OCI-LY1 (cell line): ENCODE results near the gene DCLK1.

ENCODE experiments used
- H2AFZ ChIP-seq: fragments of 200-600 bp; sonication (generic), shearing (Covaris generic); 2 replicates; pipeline ENCODE4 v1.6.0; 2014; ENCODE audit warnings: antibody characterized with exemption, mild to moderate bottlenecking, low read length
- H3F3A ChIP-seq: fragments of 200-600 bp; sonication (generic), shearing (Covaris generic); 2 replicates; pipeline ENCODE4 v1.6.0; 2014; ENCODE audit warnings: mild to moderate bottlenecking, antibody characterized with exemption, low read length, moderate library complexity; ENCODE audit not compliant: insufficient read depth
- H3K27ac ChIP-seq: fragments of 200-600 bp; sonication (generic); 2 replicates; pipeline ENCODE4 v1.5.1; 2014; ENCODE audit warnings: low read length, mixed run types, mild to moderate bottlenecking, low read depth; ENCODE audit not compliant: poor library complexity, severe bottlenecking
- H3K27me3 ChIP-seq: fragments of 200-600 bp; sonication (generic); 2 replicates; pipeline ENCODE4 v1.6.0; 2014; ENCODE audit warnings: antibody characterized with exemption, mild to moderate bottlenecking, low read length, moderate library complexity; ENCODE audit not compliant: insufficient read depth
- H3K36me3 ChIP-seq: fragments of 200-600 bp; sonication (generic); 2 replicates; pipeline ENCODE4 v1.6.1; 2014; ENCODE audit warnings: mild to moderate bottlenecking, antibody characterized with exemption, low read length, moderate library complexity, mixed read lengths; ENCODE audit not compliant: insufficient read depth
- H3K4me1 ChIP-seq: fragments of 200-600 bp; sonication (generic); 2 replicates; pipeline ENCODE4 v1.5.1; 2014; ENCODE audit warnings: mild to moderate bottlenecking, low read length, moderate library complexity; ENCODE audit not compliant: insufficient read depth, severe bottlenecking
- H3K4me2 ChIP-seq: fragments of 200-600 bp; sonication (generic), shearing (Covaris generic); 2 replicates; pipeline ENCODE4 v1.6.1; 2014; ENCODE audit warnings: low read length
- H3K4me3 ChIP-seq: fragments of 200-600 bp; sonication (generic); 2 replicates; pipeline ENCODE4 v1.5.1; 2014; ENCODE audit warnings: low read length, low read depth, mild to moderate bottlenecking, mixed read lengths; ENCODE audit not compliant: poor library complexity, severe bottlenecking
- H3K79me2 ChIP-seq: fragments of 200-600 bp; shearing (Covaris generic); 2 replicates; pipeline ENCODE4 v1.6.1; 2016; ENCODE audit warnings: mixed run types, low read length, mixed read lengths; ENCODE audit not compliant: insufficient read depth
- H3K9ac ChIP-seq: fragments of 200-600 bp; sonication (generic), shearing (Covaris generic); 2 replicates; pipeline ENCODE4 v1.6.1; 2014; ENCODE audit warnings: mild to moderate bottlenecking, low read length, mixed read lengths
- H3K9me2 ChIP-seq: fragments of 200-600 bp; sonication (generic), shearing (Covaris generic); 2 replicates; pipeline ENCODE4 v1.6.1; 2014; ENCODE audit warnings: low read depth, mild to moderate bottlenecking, low read length, mixed read lengths
- H3K9me3 ChIP-seq: fragments of 200-600 bp; shearing (Covaris generic); 2 replicates; pipeline ENCODE4 v1.6.1; 2014; ENCODE audit warnings: low read length, mixed read lengths
- H4K20me1 ChIP-seq: fragments of 200-600 bp; sonication (generic), shearing (Covaris generic); 2 replicates; pipeline ENCODE4 v1.6.0; 2016; ENCODE audit warnings: mild to moderate bottlenecking, low read length; ENCODE audit not compliant: insufficient read depth
- CTCF ChIP-seq: fragments of 200-600 bp; sonication (generic), shearing (Covaris generic); IDR thresholded peaks from 2 replicates; pipeline ENCODE4 v1.5.1; 2017; ENCODE audit warnings: mild to moderate bottlenecking, antibody characterized with exemption, low read length, moderate library complexity, mixed read lengths
- EZH2 ChIP-seq: fragments of 200-600 bp; sonication (generic), shearing (Covaris generic); IDR thresholded peaks from 2 replicates; pipeline ENCODE4 v1.8.0; 2017; ENCODE audit warnings: borderline replicate concordance, mixed run types, mild to moderate bottlenecking, antibody characterized with exemption, low read length, moderate library complexity, mixed read lengths

Gene DCLK1

GRCh38 chr13:35818633-35819067 lies 312.5 kb downstream of the DCLK1 start:
- TF ChIP-seq CTCF (peak; percentile 36), EZH2 (no peak)
- H3K4me2 ChIP-seq: no peak overlapping the region
- H3K4me3 ChIP-seq: no peak overlapping the region
- no peaks in the 10 kb centered on the region for H3F3A ChIP-seq
- H3K27me3 ChIP-seq: no peaks in the 10 kb centered on the region
- H3K36me3 ChIP-seq: no peaks in the 10 kb centered on the region
- no peak overlapping the region for H3K27ac ChIP-seq
- no peaks in the 10 kb centered on the region for H3K79me2 ChIP-seq
- no peaks in the 10 kb centered on the region for H3K4me1 ChIP-seq
- no peak overlapping the region for H3K9ac ChIP-seq
- H3K9me3 ChIP-seq: no peaks in the 10 kb centered on the region
- H3K9me2 ChIP-seq: no peaks in the 10 kb centered on the region
- H2AFZ ChIP-seq: no peak overlapping the region
- H4K20me1 ChIP-seq: no peaks in the 10 kb centered on the region

GRCh38 chr13:35817642-35818607 lies 313.3 kb downstream of the DCLK1 start:
- Histone ChIP-seq H2AFZ (no peak overlapping the region), H3K9me3 (no peaks in the 10 kb centered on the region), H3K4me3 (no peak overlapping the region), H3K4me1 (no peaks in the 10 kb centered on the region), H3K27me3 (no peaks in the 10 kb centered on the region), H3K79me2 (no peaks in the 10 kb centered on the region), H4K20me1 (no peaks in the 10 kb centered on the region), H3K9me2 (no peaks in the 10 kb centered on the region), H3F3A (no peaks in the 10 kb centered on the region), H3K27ac (no peak overlapping the region), H3K4me2 (no peak overlapping the region), H3K9ac (no peak overlapping the region), H3K36me3 (no peaks in the 10 kb centered on the region)
- TF ChIP-seq EZH2 (no peak), CTCF (no peak)

GRCh38 chr13:35814605-35815011 lies 316.6 kb downstream of the DCLK1 start:
- H3K27me3 ChIP-seq: no peaks in the 10 kb centered on the region
- no peak overlapping the region for H3K4me2 ChIP-seq
- H4K20me1 ChIP-seq: no peaks in the 10 kb centered on the region
- no peaks in the 10 kb centered on the region for H3K36me3 ChIP-seq
- H3K4me1 ChIP-seq: no peaks in the 10 kb centered on the region
- H2AFZ ChIP-seq: no peak overlapping the region
- H3K79me2 ChIP-seq: no peaks in the 10 kb centered on the region
- H3K27ac ChIP-seq: no peak overlapping the region
- H3F3A ChIP-seq: no peaks in the 10 kb centered on the region
- H3K9me3 ChIP-seq: no peaks in the 10 kb centered on the region
- H3K9ac ChIP-seq: no peak overlapping the region
- TF ChIP-seq EZH2 (no peak), CTCF (no peak)
- no peak overlapping the region for H3K4me3 ChIP-seq
- no peaks in the 10 kb centered on the region for H3K9me2 ChIP-seq
